Fibroblast of skin of right biceps (primary cell): ENCODE data around the gene ATP1A3.
A peak's percentile ranks its signal among the peaks of the same experiment; 100 is the strongest.
"Not testable (repeated sequence)": the region's sequence is repeated elsewhere in the genome, so short reads cannot be mapped to it uniquely, and the experiment has no call there.

Source experiments
- DNase-seq: peaks from one replicate; pipeline ENCODE4 v3.0.0-alpha.2; 2013

The ATP1A3 gene

DNA sequence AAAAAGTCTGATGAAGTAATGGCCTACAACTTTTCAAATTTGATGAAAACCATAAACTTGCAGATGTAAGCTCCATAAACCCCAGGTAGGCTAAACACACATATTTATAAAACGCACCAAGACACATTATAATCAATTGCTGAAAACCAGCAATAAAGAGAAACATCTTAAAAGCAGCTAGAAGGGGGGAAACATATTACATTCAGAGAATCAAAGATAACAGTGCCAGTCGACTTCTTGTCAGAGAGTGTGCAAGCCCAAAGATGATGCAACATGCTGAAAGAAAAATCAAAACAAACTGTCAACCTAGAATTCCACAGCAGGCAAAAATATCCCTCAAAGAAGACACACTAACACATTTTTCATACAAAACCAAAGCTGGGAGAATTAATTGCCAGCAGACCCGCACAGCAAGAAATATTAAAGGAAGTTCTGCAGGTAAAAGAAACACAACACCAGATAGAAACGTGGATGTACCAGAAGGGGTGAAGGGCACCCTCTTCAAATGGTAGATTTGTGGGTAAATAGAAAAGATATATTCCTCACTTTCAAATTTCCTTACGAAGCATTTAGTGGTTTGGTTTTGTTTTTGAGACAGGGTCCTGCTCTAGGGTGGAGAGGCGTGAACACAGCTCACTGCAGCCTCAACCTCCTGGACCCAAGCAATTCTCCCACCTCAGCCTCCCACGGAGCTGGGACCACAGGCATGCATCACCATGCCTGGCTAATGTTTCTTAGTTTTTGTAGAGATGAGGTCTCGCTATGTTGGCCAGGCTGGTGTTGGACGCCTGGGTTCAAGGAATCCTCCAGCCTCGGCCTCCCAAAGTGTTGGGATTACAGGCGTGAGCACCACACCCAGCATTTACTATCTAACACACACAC lies 16.5 kb upstream of the ATP1A3 start:
- DNase-seq: peak; percentile 78

DNA sequence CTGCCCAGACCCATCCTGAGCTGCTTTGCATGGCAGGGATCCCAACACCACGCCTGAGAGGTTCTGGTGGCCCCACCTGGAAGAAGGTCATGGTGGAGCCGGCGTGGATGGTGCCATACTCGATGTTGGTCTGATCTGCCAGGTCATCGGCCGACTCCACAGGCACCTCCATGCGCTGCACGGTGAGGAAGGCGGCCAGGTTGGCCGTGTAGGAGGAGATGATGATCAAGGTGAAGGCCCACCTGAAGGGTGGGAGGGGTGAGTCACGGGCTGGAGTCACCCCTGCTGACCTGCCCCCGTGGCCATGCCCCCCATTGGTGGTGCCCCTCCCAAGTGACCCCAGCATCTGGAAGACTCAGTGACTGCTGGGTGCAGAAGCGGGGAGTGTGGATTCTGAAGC lies 12.5 kb upstream of the ATP1A3 start:
- no peak for DNase-seq

DNA sequence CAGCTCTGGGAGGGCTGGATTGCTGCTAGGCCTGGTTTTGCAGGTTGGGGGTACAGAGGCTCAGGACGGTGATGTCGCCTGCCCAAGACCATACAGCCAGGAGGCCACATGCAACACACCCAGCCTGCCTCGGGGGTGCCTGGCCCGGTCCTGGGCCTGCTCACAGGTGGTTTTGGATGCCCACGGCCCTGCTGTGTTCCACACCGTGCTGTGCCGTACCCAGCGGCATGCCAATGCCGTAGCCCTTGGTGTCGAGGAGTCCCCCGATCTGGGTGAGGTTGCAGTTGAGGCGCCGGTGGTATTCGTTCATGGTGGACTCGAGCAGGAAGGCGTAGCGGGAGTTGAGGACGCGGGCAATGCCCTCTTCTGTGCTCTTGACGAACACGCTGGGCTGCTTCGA lies 11.5 kb upstream of the ATP1A3 start:
- DNase-seq: no peak

DNA sequence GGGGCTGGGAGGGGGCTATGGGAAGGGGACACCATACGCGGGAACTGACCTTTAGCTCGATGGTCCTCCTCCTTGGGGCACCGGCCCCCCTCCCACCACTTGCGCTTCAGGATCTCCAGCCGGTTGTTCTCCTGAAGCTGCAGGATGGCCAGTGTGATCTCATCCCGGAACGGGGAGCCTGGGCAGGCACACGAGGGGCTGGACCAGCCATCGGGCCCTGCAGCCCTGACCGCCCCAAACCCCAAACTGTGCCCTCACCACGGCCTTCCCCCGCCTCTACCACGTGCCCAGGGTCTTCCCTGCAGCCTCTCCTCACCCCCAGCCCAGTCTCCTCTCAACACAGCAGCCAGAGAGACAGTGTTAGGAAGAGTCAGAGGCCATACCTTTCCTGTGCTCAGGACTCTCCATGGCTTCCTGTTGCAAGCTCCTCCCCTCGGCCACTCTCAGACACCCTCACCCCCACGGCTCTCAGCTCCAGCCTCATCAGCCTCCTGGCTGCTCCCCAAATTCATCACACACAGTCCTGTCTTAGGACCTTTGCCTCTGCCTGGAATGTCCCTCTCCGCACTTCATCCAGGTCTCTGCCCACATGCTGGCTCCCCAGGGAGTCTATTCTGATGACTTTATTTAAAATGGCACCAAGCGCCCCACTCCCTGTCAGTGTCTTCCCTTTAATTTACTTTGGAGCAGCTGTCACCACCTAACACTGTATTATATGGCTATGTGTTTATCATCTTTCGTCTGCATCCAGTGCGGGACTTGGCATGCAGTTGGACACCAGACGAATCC lies 9.7 kb upstream of the ATP1A3 start:
- DNase-seq: no peak

DNA sequence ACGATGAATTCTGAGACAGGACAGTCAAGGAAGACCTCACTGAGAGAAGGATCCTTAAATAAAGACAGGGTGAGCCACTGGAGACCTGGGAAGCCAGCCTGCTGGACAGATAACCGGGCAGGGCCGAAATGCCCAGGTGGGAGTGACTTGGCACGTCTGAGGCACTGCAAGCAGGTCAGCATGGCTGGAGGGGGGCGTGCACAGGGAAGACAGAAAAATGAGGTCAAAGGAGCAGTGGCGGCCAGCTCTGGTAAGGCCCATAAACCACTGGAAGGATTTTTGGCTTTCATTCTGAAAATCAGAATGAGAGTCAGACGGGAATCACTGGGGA lies 5.8 kb upstream of the ATP1A3 start:
- no peak for DNase-seq

DNA sequence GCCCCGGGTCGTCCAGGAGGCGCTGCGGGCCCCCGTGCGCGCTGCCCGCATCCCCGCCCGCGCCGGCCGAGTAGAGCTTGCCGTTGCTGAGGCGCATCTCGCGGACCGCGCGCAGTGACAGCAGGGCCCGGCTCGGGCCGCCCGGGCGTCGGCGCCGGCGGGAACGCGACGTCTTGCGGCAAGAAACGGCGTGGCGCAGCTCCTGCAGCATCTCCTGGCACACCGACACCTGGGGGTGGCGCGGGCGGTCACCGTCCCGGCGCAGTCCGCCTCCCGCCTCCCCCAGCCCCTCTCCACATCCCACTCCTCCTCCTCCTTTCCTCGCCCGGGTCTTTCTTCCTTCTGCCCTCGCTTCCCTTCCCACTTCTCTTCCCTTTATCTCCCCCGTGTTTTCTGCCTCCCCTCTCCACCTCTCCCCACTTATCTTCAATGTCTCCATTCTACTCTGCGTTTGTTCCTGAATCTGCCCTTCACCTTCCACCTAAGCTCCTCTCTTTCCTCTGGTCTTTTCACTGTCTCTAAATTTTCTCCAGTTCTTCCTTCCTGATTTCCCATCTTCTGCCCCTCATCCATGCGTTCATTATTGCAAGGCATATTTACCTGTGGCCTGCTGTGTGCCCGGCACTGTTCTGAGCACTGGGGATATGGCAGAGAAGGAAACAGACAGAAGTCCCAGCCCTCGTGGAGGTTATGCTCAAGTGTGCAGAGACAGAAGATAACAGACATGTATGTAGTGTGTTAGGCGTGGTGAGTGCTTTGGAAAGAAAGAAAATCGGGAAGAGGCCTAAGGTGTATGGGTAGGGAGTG lies 5.2 kb upstream of the ATP1A3 start:
- DNase-seq: no peak

DNA sequence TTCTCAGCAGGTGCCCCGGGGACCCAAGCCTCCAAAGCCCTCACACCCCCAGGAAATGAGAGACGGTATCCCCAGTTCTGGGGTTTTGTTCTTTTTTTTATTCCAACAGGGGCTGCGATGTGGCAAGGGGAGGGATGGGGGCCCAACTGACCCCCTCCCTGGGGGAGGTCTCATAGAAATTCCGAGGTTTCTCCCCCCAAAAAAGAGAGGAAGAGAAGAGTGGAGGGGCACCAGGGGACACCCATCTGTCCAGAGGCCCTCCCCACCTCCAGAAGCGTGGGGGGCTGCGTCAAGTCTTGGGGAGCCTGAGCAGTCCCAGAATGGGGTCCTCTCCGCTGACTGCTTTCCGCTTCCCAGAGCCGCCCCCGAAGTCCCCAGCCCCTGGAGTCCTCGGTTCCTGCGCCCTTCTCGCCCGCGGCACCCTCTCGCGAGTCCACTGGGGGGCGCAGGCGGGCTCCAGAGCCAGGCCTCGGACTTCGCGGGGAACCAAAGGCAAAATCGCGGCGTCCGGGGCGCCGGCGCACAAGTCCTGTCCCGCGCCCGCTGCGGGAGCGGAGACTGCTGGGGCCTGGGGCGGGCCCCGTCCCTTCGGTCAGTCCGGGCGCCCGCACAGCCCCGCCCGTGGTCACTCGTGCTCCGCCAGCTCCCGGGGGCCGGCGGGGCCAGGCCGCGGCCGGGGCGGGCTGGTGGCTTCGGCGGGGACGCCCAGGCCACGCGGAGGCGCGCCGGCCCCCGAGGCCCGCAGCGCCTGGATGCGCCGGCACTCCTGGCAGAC lies 4.4 kb upstream of the ATP1A3 start:
- peak; percentile 33 for DNase-seq

DNA sequence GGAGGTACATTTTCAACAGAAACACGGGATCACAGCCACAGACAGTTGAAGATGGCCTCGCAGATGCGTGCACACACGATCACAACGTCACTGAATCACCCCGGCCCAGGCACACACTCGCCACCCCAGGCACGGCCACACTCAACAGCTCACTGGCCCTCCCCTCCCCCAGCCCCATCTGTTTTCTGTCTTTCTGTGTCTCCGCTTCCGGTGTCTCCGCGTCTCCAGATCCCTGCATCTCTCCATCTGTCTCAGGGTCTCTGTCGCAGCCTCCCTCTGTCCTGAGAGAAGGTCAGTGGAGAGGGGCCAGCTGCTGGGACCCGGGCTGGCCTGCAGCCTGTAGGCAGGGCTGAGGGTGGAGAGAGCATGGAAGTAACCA lies 3.8 kb upstream of the ATP1A3 start:
- DNase-seq: no peak

DNA sequence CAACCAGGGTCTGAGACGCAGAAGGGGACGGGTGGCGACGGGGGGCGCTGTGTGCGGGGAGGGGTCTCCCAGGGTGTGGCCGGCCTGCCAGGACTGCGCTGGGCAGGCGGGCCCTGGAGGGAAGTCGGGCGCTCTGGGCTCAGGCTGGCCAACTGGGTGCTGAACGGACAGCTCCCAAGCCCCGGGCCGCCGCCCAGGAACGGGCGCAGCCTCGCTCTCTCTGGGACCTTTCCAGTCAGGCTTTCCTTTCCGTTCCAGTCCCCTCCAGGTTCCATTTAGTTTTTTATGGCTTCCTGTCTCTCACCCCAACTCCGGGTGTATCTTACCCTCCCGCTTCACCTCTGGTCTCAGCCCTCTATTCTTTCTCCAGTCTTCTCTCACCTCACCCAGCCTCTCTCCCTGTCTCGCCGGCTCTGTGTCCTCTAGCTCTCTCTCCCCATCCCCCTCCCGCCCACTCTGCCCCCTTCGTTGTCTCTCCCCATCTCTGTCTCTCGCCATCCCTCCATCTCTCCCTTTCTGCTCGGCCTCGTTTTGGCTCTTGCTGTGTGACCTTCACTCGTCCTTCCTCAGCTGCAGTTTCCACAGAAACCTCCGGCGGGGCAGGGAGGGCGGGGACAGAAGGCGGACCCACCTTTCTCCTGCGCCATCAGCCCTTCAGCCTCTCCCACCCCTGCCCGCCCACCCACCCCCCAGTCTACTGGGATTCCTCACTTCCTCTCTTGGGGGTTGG lies 3.3 kb upstream of the ATP1A3 start:
- DNase-seq: peak; percentile 34

DNA sequence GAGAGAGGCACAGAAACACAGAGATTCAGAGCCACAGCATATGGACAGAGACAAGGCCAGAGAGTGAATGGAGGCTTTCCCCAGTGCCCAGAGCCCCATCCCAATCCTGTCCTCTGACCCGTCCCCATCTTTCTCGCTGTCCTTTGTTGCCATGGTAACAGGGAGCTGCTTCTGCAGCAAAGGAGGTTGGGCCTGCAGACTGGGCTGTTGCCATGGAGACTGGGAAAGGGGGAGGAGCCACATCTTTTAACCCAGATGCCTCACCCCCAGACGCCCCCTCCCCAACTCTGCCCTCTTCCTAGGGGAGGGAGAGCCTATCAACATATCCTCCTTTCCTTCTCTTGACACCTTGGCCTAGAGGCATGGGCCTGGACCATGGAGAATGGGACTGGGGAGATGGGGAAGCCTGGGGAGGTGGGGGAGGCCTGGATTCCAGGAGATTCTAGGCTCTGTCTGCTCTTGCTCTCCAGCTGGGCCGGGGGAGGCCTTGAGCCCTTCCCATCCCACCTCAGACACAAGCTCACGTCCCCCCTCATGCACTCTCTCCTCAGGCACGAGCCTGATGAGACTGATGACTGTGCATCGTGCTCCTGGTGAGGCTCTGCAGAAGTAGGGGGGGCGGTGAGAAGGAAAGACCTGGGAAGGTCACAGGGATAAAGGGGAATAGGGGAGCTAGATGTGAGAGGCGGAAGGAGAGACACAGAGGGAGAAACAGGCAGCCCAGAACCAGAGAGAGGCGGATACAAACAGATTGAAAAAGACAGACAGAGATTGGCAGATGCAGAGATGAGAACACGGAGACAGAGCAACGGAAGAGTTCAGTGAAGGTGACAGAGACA lies 2.1 kb upstream of the ATP1A3 start:
- DNase-seq: no peak

DNA sequence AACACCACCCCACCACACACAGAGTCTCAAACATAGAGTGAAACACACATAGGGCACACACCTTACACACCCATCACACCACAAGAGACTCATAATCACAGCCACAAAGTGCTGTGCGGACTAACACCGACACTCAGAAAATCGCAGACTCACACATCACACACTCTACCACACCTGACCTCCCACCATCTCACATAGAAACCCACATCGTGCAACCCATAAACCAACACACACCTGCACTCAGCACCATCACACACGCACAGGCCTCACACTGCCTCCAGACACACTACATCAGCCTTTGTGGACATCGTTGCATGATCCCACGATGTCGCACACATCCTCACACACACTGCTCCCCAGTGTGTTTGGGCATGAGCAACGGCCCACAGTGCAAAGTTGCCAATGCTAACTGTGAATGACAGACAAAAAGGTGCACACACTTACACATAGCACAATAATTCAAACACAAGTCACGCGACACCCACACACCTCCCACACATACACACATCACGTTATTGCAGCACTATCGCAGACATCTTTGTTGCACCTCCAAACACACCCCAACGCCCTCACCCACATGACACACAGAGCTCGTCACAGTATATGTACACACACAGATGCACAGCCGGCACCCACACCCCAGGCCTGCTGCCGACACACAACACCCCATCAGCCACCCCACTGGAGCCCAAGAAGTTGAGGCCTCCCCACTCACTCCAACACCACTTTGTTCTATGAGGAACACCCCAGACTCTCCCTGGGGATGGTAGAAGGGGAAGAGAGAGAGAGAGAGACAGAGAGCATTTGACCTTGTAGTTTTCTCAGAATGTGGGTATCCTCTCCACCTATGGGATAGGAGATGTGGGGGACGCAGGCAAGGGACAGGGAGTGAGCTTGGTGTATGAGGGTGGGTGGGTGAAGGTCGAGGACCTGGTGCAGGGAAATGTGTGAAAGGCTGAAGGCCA lies 1.2 kb upstream of the ATP1A3 start:
- no peak for DNase-seq

DNA sequence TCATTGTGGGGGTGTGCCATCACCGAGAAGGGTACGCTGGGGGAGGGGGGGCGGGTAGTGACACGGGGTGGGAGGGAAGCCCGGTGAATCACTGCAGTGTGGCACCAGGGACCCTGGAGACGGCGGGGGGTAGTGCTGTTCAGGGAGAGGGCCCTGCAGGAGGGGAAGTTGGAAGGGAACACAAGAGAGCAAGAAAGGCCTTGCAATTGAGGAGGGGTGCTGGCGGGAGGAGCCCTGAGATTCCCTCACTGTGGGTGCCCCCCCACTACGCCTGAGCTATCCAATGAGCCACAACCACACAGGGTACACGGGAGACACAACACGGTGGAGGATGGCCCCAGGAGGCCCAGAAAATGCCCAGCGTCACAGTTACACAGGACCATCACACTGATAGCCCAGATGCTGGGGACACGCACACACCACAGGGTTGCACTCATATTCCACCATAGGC lies 516 bp upstream of the ATP1A3 start:
- no peak for DNase-seq

DNA sequence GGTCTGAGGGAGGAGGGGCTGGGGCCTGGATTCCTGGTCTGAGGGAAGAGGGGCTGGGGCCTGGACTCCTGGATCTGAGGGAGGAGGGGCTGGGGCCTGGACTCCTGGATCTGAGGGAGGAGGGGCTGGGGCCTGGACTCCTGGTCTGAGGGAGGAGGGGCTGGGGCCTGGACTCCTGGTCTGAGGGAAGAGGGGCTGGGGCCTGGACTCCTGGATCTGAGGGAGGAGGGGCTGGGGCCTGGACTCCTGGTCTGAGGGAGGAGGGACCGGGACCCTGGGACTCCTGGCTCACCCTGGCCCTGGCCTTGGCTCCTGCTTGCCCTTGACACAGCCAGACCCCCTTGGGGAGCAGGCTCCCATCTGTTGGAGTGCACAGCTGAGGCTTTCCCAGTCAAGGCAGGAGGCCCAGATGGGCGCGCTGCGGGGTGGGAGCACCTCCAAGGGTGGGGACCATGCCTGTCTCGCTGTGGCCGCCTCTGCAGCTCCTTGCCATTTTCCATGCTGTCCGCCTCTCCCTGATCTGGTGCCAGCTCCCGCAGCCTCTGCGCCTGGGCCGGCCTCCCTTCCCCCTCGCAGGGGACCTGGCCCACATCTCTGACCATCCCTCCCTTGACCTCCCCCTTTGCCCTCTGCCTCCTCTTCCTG lies 2.0 kb downstream of the ATP1A3 start:
- not testable (repeated sequence) for DNase-seq

DNA sequence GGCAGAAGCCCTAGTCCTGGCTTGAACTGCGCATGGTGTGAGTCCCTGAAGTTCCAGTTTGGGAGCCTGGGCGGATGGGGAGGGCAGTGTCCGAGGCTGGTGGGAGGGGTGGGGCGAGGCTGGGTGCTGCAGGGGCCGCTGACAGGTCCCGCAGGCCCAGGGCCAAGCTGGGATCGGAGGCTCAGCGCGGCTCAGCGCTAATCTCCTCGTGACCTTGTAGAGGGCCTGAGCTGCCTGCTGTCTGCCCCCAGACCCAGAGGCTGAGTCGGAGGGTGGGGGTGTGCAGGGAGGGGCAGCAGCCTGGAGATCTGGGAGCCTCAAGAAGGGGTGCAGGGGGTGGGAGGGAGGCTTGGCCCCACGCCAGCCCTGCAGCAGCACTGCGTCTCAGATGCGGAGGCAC lies 3.0 kb downstream of the ATP1A3 start:
- DNase-seq: no peak

DNA sequence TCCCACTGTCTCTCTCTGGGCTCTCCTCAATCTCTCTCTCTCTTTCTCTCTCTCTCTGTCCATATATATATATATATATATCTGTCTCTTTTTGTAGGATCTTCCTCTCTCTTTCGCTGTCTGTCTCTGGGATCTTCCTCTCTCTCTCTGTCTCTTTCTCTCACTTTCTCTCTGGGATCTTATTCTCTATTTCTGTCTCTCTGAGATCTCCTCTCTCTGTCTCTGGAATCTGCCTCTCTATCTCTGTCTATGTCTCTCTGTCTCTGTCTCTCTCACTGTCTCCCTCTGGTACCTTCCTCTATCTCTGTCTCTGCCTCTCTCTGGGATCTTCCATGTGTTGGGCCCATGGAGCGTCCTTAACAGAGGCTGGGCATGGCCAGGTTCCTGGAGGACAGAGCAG lies 3.4 kb downstream of the ATP1A3 start:
- no peak for DNase-seq

DNA sequence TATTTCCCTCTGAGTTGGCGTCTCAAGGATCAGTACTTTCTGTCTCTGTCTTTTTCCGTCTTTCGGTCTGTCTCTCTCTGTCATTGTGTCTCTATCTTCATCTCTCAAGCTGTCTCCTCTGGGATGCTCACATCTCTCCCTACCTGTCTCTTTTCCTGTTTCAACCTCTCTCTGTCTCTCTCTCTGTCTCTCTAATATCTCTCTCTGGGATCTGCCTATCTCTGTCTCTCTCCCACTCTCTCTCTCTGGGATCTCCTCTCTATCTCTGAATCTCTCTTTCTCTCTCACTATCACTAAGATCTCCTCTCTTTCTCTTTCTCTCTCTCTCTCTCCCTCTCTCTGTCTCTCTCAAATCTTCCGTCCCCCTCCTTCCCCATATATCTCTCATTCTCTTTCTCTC lies 4.0 kb downstream of the ATP1A3 start:
- DNase-seq: no peak

DNA sequence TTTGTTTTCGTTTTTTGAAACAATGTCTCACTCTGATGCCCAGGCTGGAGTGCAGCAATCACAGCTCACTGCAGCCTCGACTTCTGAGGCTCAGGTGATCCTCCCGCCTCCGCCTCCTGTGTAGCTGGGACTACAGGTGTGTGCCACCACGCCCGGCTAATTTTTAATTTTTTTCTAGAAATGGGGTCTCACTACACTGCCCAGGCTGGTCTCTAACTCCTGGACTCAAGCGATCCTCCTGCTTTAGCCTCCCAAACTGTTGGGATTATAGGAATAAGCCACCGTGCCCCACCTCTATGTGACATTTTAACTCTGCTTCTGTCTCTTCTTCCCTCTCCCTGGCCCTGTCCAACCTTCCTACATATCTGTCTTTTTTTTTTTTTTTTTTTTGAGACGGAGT lies 5.1 kb downstream of the ATP1A3 start:
- no peak for DNase-seq

DNA sequence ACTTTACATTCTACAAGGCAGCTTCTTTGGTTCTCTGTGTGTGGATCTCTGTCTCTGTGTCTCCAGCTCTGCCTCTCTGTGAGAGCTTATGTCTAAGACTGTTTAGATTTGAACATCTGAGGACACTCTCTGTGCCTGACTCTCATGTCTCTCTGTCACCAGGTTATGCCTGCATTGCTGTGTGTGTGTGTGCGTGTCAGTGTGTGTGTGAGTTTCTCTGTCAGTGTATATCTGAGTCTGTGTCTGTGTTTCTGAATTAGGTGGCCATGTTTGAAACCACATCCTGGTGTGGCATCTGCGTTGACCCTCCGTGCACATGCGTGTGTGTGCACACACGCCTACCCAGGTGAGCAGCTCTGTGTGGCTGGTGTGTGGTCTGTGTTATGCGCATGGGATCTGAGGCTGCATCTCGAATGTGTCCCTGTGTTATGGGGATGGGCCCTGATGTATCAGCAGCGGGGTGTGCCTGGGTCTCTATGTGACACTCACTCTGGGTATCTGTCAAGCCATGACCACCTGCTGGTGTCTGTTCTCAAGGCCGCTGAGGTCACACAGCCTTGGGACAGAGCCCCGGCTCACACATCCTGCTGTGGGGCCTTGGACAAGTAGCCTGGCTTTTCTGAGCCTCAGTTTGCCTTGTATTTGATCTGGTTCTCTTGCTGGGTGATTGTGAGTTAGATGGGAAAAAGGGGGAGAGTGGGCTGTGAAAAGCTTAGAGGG lies 6.7 kb downstream of the ATP1A3 start:
- no peak for DNase-seq

DNA sequence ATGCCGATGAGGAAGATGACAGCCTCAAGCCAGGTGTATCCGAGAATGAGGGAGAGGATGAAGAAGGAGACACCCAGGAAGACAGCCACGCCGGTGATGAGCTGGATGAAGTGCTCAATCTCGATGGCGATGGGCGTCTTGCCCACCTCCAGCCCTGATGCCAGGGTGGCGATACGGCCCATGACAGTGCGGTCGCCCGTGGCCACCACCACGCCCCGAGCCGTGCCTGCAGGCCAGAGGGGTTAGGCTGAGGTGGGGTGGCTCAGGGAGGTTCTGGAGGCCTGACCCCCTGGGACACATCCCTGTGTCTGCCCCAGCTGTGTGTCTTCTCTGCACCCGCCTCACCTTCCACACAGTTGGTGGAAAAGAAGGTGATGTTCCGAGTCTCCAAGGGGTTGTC lies 9.1 kb downstream of the ATP1A3 start:
- no peak for DNase-seq
